Memory B cell (primary cell): ENCODE measurements around the gene ACY1.
"Not testable (repeated sequence)": the region's sequence is repeated elsewhere in the genome, so short reads cannot be mapped to it uniquely, and the experiment has no call there.

Experiments used
- ATAC-seq: fragments of 150-1000 bp; cut with Tn5 transposase; 2 replicates; pipeline ENCODE4 v1.10.0; 2021; ENCODE audit warnings: low read depth, mild to moderate bottlenecking, moderate library complexity
- DNase-seq, 2 donors: peaks; one replicate each; pipeline ENCODE4 v3.0.0; 2022; ENCODE audit warnings: low spot score in 2 of 2
- H3K27ac Mint-ChIP-seq: one replicate; pipeline ENCODE4 v1.8.0; 2022; ENCODE audit warnings: mild to moderate bottlenecking, moderate library complexity, mixed read lengths
- H3K27me3 Mint-ChIP-seq: one replicate; pipeline ENCODE4 v1.8.0; 2022; ENCODE audit warnings: mixed read lengths
- H3K36me3 Mint-ChIP-seq: one replicate; pipeline ENCODE4 v1.8.0; 2022; ENCODE audit warnings: mild to moderate bottlenecking, mixed read lengths
- H3K4me1 Mint-ChIP-seq: one replicate; pipeline ENCODE4 v1.8.0; 2022; ENCODE audit warnings: mixed read lengths
- H3K4me3 Mint-ChIP-seq: one replicate; pipeline ENCODE4 v1.8.0; 2022; ENCODE audit warnings: mild to moderate bottlenecking, moderate library complexity, mixed read lengths
- H3K9me3 Mint-ChIP-seq: one replicate; pipeline ENCODE4 v1.8.0; 2022; ENCODE audit warnings: mixed read lengths

ACY1 gene

DNA sequence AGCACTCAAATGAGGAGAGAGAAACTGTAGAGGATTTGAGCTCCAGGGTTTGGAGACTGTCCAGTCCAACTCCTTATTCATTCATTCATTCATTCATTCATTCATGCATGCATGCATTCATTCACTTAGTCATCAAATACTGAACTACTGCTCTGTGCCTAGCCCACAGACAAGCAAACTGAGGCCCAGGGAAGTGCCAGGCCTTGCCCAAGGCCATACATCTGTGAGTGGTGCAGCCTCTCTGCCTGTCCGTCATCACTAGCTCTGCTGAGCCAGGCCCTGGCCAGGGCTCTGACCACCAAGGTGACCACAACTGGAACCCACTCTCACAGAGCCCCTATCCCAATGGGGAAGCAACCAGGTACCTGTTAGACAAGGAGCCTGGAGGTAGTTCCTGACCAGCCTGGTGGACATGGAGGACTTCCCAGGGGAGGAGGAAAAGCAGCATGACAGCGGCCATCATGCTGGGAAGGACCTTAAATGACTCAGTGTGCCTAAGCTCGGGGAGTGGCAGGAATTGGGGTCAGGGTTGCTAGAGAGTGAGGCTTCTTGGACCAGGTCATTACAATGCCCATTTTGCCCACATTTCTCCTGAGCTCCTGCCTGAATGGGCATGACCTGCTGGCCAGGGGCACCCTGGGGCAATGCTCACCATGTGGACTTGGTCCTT lies 39.9 kb downstream of the ACY1 start:
- Mint-ChIP-seq H3K9me3 (no peaks in the 10 kb centered on the region), H3K4me3 (no peak overlapping the region), H3K36me3 (no peaks in the 10 kb centered on the region), H3K4me1 (peaks cover 15% of the 10 kb centered on the region), H3K27me3 (no peaks in the 10 kb centered on the region), H3K27ac (no peak overlapping the region)
- ATAC-seq = no peak
- DNase-seq = no peak

DNA sequence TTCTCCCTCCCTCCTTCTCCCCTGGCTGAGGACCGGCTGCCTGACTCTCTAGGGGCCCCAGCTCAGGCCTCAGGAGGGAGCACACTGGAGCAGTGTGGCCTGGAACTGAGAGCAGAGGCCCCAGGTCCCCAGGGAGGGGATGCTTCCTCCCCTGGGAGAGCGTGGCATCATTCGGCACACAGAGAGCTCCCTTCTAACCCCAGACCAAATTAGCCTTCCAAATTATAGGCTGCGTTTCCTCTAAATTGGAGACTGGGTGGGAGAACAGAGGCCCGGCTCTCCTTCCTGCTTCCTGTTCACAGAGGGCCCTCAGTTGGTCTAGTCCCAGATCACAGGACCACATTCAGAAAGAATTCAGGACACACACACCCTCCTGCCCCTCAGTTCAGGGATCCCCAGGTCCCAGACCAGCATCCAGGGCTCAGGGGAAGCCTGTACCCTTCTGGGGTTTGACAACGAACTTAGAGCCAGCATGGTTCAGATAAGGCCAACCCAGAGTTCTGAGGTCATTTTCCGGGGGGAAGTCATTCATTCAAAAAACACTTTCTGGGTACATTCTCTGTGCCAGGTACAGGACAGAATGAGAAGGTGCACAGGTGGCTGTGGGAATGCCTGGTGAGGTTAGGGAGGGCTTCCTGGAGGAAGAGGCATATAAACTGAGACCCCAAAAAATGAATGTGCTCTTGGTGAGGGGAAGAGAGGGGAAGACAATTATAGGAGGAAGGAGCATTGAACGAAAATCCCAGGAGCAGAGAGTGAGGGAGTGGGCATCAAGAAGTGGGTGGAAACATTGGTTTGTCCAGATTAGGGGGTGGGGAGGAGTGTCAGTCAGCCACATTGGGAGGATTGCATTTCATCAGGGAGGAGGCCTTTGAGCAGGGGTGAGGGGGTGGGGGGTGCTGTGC lies 40.8 kb downstream of the ACY1 start:
- H3K4me3 Mint-ChIP-seq = peak overlapping the region; percentile 24
- ATAC-seq (peak; percentile 88), DNase-seq (peak in 1 of 2 donors; percentile 38)
- no peaks in the 10 kb centered on the region for H3K27me3 Mint-ChIP-seq
- H3K4me1 Mint-ChIP-seq = peaks cover 15% of the 10 kb centered on the region
- H3K27ac Mint-ChIP-seq = no peak overlapping the region
- H3K9me3 Mint-ChIP-seq = no peaks in the 10 kb centered on the region
- no peaks in the 10 kb centered on the region for H3K36me3 Mint-ChIP-seq

DNA sequence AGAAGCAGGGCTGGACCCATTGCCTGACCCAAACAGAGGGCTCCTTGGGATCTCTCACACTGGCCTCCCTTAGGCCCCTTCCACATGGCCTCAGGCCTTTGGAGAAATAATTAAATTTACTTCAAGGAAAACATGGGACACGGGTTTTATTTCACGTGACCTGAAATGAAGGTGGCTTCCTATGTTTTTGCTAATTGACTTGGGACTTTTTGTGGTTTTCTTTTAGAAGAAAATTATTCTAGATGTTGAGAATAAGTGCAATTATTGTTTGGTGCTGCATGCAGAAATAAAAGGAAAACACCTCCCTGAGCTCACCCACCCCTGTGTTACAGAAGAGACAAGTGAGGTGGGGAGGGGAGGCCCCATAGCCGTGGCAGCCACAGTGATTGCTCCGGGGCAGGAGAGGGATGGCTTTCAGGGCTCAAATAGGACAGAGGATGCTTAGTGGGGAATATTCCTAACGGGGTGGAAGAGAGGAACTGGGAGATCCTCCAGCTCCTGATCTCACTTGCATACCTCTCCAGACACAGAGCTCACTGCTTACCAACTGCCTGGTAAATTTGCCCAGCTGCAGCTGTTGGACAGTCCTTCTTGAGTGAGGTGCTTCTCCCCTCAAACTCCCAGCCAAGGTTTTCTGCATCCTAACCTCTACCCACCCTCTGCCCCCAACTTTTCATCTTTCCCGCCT lies 41.6 kb downstream of the ACY1 start:
- Mint-ChIP-seq H3K4me1 (peaks cover 15% of the 10 kb centered on the region), H3K27me3 (no peaks in the 10 kb centered on the region), H3K27ac (no peak overlapping the region), H3K4me3 (no peak overlapping the region), H3K9me3 (no peaks in the 10 kb centered on the region), H3K36me3 (no peaks in the 10 kb centered on the region)
- no peak for DNase-seq
- ATAC-seq = no peak

DNA sequence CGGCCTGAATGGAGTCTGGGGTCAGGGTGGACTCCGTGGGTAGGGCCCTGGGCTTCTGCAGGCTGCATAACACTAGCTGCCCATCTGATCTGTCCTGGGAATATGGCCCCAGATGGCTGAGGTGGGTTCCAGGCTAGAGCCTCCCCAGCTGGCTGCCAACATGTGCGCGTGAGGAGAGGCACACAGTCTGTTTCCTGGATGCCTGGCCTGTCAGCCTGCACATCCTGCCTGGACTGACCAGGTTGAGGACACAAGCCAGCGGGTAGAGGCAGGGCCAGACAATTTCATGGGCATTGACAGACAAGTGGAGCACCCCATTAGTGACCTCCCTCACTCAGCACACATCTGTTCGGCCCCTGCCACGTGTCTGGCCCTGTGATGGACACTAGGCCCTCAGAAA lies 42.1 kb downstream of the ACY1 start:
- ATAC-seq = no peak

DNA sequence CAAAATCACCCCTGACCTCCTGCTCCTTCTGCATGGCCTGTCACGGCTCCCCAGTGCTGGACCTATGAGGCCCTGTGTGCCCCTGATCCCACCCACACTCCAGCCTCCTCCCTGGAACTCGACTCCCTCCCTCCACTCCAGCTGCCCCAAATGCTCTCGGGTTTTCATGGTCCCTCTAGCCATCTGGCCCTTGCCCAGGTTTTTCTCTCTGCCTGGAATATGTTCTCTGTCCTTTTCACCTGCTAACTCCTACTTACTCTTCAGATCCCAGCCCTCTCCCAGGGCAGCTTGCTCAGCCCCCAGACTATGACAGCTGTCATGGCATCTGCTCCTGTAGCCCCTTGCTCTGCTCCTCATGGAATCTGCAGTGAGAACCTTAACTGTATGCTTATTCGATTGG lies 42.7 kb downstream of the ACY1 start:
- no peak for DNase-seq
- H3K4me3 Mint-ChIP-seq = no peak overlapping the region
- no peak for ATAC-seq
- no peaks in the 10 kb centered on the region for H3K27me3 Mint-ChIP-seq
- peaks cover 15% of the 10 kb centered on the region for H3K4me1 Mint-ChIP-seq
- H3K36me3 Mint-ChIP-seq = no peaks in the 10 kb centered on the region
- H3K27ac Mint-ChIP-seq = no peak overlapping the region
- no peaks in the 10 kb centered on the region for H3K9me3 Mint-ChIP-seq

More for the DNA sequence above, 42.1 kb downstream of the ACY1 start:
- H3K27ac Mint-ChIP-seq = no peak overlapping the region
- H3K4me3 Mint-ChIP-seq = no peak overlapping the region
- no peaks in the 10 kb centered on the region for H3K36me3 Mint-ChIP-seq
- no peaks in the 10 kb centered on the region for H3K9me3 Mint-ChIP-seq
- peaks cover 15% of the 10 kb centered on the region for H3K4me1 Mint-ChIP-seq
- no peaks in the 10 kb centered on the region for H3K27me3 Mint-ChIP-seq
- DNase-seq = no peak

GRCh38 chr3:52028572-52028971 lies 45.2 kb downstream of the ACY1 start:
- H3K4me3 Mint-ChIP-seq = no peak overlapping the region
- no peak for ATAC-seq
- H3K27me3 Mint-ChIP-seq = no peaks in the 10 kb centered on the region
- H3K9me3 Mint-ChIP-seq = no peaks in the 10 kb centered on the region
- no peak overlapping the region for H3K27ac Mint-ChIP-seq
- peaks cover 9% of the 10 kb centered on the region for H3K4me1 Mint-ChIP-seq
- no peaks in the 10 kb centered on the region for H3K36me3 Mint-ChIP-seq
- DNase-seq = no peak

DNA sequence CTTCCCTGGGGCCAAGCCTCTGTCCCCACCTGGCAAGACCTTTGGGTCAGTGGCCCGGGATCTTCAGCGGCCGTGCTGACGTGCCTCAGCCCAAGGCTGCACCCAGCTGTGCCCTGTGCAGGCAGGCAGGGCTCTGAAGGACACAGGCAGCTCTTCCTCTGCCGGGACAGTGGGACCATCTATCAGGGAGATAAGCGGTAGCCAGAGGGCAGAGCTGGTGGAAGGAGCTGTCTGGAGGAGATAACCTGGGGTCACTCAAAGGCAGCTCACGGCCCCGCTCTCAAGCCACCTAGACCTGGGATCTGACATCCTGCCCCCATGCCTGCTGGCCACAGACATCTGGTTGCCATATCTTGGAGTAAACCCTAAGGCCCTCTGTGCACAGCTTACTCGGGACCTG lies 45.7 kb downstream of the ACY1 start:
- H3K4me3 Mint-ChIP-seq = no peak overlapping the region
- no peaks in the 10 kb centered on the region for H3K36me3 Mint-ChIP-seq
- no peak for ATAC-seq
- no peaks in the 10 kb centered on the region for H3K27me3 Mint-ChIP-seq
- DNase-seq = no peak
- no peaks in the 10 kb centered on the region for H3K9me3 Mint-ChIP-seq
- no peak overlapping the region for H3K27ac Mint-ChIP-seq
- H3K4me1 Mint-ChIP-seq = peaks cover 5% of the 10 kb centered on the region

DNA sequence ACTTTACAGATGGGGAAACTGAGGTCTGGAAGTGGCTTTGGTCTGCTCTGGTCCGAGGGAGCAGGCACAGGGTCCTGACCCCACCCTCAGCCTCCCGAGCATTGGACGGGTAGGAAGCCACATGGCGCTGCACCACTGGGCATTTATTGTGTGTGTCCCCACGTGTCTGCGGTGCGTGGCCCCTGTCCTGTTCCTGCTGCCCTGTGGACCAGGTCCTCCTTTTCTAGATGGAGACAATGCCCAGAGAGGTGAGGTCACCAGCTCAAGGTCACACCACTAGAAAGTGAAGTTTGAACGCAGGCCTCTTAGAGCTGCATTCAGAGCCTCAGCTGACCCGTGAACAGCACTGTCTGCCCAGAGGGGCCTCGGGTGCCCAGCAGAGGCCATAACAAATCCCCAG lies 46.2 kb downstream of the ACY1 start:
- Mint-ChIP-seq H3K27ac (no peak overlapping the region), H3K4me3 (no peak overlapping the region), H3K36me3 (no peaks in the 10 kb centered on the region), H3K4me1 (peaks cover under 1% of the 10 kb centered on the region), H3K9me3 (no peaks in the 10 kb centered on the region), H3K27me3 (no peaks in the 10 kb centered on the region)
- no peak for DNase-seq
- ATAC-seq = no peak

- H3K4me3 Mint-ChIP-seq = no peak overlapping the region
- H3K27me3 Mint-ChIP-seq = no peaks in the 10 kb centered on the region
- no peak overlapping the region for H3K27ac Mint-ChIP-seq
- H3K4me1 Mint-ChIP-seq = no peaks in the 10 kb centered on the region
- no peaks in the 10 kb centered on the region for H3K36me3 Mint-ChIP-seq
- ATAC-seq = no peak
- no peak for DNase-seq
- H3K9me3 Mint-ChIP-seq = no peaks in the 10 kb centered on the region
These were observed 47.5 kb downstream of the ACY1 start for GRCh38 chr3:52030714-52031310.

DNA sequence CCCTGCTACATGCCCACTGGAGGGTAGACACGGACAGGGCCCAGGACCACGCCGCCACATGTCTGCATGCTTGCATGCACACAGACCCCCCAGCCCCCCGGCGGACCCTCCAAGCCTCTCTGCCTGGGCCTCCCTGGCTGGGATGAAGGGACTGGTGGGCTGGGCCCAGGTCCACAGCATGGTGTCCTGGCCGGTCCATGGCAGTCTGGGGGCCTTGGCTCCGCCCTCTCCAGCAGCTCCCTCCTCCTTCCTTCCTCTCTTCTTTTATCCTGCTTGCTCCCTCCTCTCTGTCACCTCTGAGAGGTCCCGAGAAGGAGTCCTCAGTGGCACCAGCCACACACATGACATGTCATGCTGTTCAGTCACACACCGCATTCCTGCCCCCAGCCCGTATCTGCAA lies 48.6 kb downstream of the ACY1 start:
- Mint-ChIP-seq H3K4me3 (no peak overlapping the region), H3K9me3 (no peaks in the 10 kb centered on the region), H3K36me3 (no peaks in the 10 kb centered on the region), H3K27ac (no peak overlapping the region), H3K4me1 (peaks cover 2% of the 10 kb centered on the region), H3K27me3 (no peaks in the 10 kb centered on the region)
- no peak for DNase-seq
- ATAC-seq = no peak

GRCh38 chr3:52032702-52033408 lies 49.5 kb downstream of the ACY1 start:
- Mint-ChIP-seq H3K27ac (no peak overlapping the region), H3K36me3 (no peaks in the 10 kb centered on the region), H3K9me3 (no peaks in the 10 kb centered on the region), H3K4me3 (no peak overlapping the region), H3K27me3 (no peaks in the 10 kb centered on the region), H3K4me1 (peaks cover 2% of the 10 kb centered on the region)
- DNase-seq (no peak), ATAC-seq (no peak)

DNA sequence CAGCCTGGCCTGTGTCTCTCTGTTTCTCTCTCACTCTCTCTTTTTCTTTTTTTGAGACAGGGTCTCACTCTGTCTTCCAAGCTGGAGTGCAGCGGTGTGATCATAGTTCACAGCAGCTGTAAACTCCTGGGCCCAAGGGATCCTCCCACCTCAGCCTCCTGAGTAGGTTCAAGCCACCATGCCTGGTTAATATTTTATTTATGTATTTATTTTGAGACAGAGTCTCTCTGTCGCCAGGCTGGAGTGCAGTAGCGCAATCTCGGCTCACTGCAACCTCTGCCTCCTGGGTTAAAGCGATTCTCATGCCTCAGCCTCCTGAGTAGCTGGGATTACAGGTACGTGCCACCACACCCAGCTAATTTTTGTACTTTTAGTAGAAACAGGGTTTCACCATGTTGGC lies 50.4 kb downstream of the ACY1 start:
- H3K4me3 Mint-ChIP-seq, ATAC-seq, H3K27ac Mint-ChIP-seq, H3K9me3 Mint-ChIP-seq, H3K4me1 Mint-ChIP-seq, H3K27me3 Mint-ChIP-seq, H3K36me3 Mint-ChIP-seq, DNase-seq: not testable (repeated sequence)

DNA sequence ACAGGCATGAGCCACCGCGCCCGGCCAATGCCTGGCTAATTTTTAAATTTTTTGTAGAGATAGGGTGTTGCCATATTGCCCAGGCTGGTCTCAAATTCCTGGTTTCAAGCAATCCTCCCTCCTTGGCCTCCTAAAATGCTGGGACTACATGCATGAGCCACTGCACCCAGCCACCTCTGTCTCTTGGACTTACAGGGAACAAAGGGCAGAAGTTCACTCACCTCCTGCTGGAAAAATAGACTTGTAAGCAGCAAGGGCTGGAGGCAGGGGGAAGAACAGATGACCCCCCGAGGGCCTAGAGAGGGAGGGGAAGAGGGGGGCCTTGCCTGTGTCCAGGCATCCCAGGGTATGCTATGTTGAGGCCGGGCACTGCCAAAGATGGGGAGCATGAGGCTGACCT lies 50.9 kb downstream of the ACY1 start:
- no peak overlapping the region for H3K27ac Mint-ChIP-seq
- ATAC-seq = no peak
- H3K4me1 Mint-ChIP-seq = peaks cover 2% of the 10 kb centered on the region

More for the DNA sequence above, 50.9 kb downstream of the ACY1 start:
- H3K9me3 Mint-ChIP-seq = no peaks in the 10 kb centered on the region
- DNase-seq = no peak
- no peak overlapping the region for H3K4me3 Mint-ChIP-seq
- H3K27me3 Mint-ChIP-seq = no peaks in the 10 kb centered on the region
- H3K36me3 Mint-ChIP-seq = no peaks in the 10 kb centered on the region
